Measurements from ENCODE around the gene MAGI1.
"Not testable (repeated sequence)": the region's sequence is repeated elsewhere in the genome, so short reads cannot be mapped to it uniquely, and the experiment has no call there.

Gene MAGI1

DNA sequence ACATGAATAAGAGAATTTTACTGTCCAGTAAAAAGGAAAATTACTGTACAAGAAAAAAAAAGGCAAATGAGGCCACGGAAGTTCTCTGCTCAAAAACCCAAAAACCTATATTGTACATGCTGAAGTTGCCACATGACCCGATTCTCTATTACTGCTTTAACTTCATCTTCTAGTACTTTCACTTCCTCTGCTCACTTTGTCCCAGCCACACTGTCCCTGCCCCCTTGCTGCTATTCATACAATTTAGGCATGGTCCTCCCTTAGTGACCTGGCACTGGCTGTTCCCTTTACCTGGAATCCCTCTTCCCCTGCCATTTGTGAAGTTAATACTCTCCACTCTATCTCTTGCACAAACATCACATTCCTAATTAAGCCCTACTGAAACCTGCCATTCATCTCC is 457.4 kb downstream of the MAGI1 start:
- no peak for DNase-seq

DNA sequence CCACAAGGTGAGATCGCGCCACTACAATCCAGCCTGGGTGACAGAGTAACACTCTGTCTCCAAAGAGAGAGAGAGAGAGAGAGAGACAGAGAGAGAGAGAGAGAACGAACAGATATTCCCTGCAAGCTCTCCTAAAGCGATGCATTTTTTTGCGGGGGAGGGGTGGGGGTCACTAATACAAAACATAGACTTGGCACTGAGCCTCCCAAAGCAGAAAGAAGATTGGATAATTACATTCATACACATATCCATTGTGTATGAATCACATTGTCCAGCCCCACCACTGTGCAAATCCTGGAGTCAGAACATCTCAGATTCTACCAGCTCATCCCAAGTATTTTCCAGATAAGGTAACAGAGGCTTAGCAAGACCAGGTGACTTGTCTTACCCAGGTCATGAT is 459.9 kb downstream of the MAGI1 start:
- no peak for DNase-seq

DNA sequence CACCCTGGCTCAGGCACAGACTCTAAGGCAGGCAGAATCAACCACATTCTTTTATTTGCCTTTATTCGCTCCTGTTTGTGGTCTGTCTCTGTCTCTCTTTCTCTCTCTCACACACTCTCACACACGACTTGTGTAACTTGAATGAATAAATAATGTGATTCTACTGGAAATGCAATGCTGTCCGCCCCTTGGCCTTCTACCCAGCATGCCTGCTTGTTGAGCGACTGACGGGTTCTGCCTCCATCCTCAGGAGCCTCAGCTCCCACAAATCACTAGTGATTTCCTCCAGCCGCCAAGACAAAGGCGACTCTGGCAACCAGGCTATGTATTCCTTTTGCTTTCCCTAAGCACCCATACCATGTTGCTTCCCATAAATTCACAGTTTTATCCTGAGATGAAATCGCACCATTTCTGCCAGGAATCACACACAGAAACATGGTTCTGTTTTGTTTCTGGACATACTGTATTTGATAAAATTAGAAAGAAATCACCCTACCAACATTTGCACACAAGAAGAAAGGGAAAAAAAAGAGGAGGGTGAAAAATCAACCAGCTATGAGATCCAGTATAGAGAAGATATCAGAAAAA is 460.8 kb downstream of the MAGI1 start:
- DNase-seq, result no peak

DNA sequence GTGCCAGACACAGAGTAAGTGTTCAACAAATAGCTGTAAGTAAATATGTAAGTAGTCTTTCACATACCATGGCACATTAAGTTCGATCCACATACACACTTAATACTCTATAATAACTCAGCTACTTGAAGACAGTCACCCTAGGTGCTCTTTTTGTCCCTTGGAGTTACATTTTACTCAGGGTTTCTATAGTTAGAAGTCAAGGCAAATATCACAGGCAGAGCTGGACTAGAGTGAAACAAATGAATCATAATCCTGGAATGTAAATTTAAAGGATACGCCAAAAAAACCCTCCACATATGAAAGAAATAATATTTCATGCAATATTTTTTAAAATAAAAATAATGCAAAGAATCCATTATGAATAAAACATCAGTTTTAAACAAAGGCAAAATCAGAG is 461.8 kb downstream of the MAGI1 start:
- DNase-seq, result no peak

DNA sequence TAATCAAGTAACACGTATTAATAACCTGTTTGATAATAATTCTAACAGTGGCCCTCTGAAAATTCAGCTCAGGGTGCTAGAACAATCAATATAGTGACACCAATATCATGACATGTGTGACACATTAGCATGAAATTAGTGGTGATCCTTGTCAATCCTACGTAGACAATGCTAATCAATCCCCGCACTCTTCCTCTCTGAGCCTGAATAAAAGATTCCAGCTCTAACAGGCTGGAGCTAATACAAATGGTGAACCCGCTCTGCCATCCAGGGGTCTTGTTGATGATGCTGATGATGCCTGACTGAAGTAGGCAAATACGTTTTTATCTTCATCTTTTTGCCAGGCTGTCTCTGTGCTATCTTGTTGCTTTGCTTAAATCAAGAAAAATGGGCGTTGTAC is 462.5 kb downstream of the MAGI1 start:
- DNase-seq, result no peak

DNA sequence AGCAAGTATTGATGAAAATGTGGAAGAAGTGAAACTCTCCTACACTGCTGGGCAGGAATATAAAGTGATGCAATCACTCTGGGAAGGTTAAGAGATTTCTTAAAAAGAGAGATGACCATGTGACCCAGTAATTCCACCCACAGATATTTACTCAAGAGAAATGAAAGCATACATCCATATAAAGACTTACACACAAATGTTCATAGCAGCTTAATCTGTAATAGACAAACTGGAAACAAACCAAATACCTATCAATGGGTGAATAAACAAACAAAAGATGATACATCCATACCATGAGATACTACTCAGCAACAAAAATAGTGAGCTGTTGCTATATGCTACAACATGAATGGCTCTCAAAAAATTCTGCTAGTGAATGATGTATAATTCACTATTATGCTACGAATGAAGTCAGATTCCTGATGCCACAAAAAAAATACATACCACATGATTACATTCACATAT is 463.3 kb downstream of the MAGI1 start:
- DNase-seq, result no peak

DNA sequence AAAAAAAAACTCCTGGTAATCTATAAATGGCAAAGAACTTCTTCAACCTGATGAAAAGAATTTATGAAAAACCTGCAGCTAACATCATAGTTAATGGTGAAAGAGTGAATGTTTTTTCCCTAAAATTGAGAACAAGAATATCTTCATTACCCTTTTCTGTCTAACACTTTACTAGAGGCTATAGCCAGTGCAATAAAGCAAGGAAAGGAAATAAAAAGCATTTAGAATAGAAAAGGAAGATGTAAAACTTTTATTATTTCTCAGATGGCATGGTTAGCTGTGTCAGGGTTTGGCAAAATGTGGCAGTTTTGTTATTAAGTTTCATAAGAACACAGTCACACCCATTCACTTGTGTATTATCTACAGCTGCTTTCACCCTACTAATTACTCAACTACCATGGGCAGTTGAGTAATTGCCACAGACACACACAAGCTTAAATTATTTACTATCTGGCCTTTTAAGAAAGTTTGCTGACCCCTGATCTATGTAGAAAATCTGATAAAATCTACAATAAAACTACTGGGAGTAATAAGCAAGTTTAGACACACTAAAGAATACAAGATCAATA is 465.1 kb downstream of the MAGI1 start:
- no peak for DNase-seq

DNA sequence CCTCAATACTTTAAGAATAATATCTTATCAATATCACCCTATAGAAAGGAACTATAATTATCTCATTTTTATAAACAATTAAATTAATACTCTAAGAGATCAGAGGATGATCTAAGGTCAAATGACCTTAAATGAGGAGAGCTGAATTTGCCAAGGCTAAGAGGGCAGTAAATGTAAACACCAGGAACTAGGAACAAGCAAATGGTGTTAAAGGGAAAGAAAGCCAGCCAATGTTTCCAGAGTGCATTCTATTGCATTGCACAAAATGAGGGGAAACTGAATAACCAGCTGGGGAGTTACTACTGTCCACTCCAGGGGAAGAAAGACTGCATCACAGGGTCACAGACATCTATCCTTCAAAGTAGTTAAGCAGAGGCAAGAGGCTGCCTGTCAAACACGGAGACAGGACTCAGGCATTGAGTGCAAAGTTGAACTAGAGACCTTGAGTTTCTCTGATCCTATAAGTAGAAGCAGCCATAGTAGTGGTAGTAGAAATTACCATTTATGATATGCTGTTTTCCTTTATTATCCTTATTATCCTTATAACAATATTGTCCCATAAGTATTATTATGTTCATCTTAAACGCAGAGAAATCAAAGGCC is 466.4 kb downstream of the MAGI1 start:
- DNase-seq, result no peak

DNA sequence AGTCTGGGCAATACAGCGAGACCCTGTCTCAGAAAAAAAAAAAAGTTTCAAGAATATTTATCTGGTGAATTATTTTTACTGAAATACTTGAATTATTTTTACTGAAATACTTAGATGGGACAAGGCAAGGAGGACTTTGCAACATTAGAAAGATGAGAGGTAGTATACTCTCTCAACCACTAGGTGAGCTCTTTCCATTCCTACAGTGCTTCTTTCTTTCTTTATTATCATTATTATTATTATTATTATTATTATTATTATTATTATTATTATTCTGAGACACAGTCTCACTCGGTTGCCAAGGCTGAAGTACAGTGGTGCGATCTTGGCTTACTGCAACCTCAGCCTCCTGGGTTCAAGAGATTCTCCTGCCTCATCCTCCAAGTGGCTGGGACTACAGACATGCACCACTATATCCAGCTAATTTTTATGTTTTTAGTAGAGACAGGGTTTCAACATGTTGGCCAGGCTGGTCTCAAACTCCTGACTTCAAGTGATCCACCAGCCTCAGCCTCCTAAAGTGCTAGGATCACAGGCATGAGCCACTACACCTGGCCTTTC is 468.8 kb downstream of the MAGI1 start:
- no peak for DNase-seq

DNA sequence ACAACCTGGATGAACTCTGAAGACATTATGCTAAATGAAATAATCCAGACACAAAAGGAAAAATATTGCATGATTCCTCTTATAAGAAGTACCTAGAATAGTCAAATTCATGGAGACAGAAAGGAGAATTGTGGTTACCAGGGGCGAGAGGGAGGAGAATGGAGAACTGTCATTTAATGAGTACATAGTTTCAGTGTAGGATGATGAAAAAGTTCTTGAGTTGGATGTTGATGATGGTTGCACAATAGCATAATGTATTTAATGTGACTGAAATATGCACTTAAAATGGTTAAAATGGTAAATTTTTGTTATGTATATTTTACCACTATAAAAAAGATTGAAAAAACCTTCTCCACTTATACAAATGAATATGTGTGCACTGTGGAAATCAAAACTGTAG is 469.6 kb downstream of the MAGI1 start:
- DNase-seq, result no peak

DNA sequence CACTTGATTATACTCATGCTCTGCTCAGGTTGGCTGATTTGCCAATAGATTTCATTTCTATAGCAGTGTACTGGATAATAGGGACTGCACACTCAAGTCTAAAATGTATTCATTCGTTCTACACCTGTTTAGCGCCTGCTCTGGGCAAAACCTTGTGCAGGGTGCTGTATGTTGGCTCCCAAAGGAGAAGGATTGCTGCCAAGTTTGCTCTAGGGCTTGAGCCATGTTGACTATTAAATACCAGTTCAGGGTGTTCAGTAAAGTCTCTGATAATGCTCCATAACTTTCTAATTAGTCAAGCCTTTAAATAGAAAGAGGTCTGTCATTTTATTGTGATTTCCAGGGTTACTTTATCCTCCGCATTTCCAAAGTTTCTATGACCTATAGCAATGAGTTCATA is 470.2 kb downstream of the MAGI1 start:
- no peak for DNase-seq

DNA sequence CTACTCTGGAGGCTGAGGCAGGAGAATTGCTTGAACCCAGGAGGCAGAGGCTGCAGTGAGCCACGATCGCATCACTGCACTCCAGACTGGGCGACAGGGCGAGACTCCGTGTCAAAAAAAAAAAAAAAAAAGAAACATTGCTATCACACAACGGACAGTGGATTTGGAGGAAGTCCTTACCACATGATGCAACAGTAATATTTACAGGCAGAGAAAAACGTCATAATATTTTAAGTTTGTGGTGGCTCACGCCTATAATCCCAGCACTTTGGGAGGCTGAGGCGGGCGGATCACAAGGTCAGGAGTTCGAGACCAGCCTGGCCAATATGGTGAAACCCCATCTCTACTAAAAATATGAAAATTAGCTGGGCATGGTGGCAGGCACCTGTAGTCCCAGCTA is 473.0 kb downstream of the MAGI1 start:
- not testable (repeated sequence) for DNase-seq

DNA sequence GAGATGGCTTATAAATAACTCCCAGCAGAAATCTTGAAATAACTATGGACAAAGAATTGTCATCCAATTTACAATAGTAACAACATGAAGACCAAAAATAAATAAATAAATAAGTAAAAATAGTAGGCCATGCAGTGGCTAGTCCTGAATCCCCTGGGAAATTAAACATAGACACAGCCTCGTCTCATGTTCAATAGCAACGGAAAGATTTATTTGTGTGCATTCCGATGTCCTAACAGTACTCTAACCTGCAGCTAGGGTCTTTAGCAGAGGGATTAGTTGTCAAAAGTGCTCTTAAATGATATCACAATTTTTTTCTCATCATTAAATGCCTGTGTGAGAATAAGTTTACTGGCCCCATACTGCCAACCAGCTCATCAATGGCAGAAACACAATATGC is 474.2 kb downstream of the MAGI1 start:
- DNase-seq, result no peak

DNA sequence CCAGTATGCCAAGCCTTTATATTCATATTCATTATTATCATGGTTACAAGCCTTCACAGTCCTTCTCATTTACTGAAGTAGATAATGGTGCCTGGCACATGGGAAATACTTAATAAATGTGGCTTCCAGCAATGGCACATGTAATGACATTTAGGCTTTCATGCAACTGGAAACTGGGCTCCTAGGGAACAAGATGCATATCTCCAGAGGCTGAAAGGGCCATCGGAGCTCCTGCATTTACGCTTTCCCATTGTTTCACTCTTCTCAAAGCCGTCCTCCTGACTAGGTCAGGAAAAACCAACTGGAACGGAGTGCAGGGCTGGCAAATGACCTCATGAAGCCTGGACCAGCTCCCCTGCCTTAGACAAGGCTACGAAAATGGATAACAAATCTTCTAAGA is 474.9 kb downstream of the MAGI1 start:
- no peak for DNase-seq

DNA sequence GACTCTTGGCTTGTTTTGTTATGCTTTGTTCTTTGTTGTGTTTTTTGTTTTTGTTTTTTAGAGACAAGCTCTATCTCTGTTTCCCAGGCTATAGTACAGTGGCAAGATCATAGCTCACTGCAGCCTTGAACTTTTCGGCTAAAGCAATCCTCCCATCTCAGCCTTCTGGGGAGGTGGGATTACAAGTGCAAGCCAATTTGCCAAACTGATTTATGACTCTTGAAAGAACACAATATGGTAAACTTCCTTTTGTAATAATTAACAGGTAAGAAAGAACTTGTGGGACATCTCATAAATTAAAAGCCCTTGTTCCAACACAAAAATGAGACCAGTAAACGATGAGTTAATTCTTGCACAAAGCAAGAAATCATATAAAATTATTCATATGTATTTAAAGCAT is 476.3 kb downstream of the MAGI1 start:
- no peak for DNase-seq

DNA sequence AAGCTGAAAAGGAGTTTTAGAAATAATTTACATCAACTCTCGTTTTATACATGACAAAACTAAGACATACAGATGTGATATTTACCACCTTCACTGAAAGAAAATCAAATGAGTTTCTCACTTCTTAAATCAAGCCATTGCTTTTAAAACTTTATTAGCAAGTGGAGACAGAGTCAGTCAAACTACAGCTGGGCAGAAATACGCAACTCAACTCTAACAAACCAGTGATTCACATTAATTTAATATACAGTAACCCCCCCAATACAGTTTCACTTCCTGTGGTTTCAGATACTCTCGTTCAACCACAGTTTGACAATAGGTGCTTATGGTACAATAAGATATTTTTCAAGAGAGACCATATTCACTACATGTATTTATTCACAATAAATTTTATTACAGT is 477.1 kb downstream of the MAGI1 start:
- DNase-seq, result no peak

DNA sequence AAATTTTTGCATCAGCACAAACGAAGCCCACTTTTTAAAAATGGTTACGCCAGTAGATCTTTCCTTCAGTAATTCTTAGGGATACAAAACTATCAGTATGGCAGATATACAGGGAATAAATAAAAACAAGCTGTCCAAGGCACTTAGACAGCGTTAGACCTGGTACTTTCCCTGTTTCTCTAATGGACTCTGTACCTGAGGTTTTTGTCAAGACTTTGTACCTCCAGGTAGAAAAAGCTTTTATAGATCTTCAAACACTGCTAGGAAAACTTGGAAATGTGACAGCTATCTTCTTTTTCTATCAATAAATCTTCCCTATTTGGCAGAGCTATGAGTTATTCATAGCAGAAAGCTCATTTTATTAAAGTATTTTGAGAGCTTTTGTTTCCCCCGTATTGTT is 477.8 kb downstream of the MAGI1 start:
- no peak for DNase-seq

DNA sequence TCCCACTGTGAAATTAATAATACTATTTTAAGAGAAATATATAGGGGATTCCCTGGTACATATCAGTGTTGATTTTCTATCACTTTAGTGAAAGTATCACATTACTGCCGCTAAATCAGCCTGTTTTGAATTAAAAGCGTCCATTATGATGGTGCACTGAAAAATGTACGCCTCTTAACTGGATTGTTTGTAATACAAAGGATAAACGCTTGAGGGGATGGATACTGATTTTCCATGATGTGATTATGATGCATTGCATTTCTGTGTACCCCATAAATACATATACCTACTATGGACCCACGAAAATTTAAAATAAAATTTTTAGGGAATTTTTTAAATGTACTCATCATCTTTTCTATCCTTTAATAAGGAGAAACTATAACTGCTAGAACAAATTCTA is 478.6 kb downstream of the MAGI1 start:
- no peak for DNase-seq

DNA sequence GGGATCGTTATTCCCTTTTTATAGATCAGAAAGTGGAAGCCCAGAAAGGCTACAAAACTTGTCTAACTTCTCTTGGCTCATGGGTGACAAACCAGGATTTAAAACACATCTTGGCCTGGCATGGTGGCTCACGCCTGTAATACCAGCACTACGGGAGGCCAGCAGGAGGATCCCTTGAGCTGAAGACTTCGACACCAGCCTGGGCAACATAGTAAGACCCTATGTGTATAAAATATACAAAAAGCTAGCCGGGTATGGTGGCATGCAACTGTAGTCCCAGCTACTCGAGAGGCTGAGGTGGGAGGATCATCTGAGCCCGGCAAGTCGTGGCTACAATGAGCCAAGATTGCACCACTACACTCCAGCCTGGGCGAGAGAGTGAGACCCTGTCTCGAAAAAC is 479.1 kb downstream of the MAGI1 start:
- no peak for DNase-seq

DNA sequence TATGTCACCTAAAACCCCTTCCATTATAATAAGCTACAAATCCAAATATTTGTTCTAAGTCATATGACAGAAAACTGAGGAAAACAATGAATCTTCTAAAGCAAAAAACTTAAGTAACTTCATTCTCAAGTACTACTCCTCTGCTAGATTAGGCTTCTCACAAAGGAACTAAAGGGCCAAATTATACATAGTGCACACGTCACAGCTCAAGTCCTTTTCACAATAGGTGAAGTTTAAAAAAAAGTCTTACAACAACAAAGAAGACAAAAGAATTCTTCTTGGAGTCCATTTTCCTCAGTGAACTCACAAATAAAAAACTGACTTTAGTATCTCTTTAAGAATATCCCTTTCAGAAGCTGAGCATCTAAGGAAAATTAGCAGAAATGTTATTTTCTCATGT is 479.9 kb downstream of the MAGI1 start:
- DNase-seq, result no peak

DNA sequence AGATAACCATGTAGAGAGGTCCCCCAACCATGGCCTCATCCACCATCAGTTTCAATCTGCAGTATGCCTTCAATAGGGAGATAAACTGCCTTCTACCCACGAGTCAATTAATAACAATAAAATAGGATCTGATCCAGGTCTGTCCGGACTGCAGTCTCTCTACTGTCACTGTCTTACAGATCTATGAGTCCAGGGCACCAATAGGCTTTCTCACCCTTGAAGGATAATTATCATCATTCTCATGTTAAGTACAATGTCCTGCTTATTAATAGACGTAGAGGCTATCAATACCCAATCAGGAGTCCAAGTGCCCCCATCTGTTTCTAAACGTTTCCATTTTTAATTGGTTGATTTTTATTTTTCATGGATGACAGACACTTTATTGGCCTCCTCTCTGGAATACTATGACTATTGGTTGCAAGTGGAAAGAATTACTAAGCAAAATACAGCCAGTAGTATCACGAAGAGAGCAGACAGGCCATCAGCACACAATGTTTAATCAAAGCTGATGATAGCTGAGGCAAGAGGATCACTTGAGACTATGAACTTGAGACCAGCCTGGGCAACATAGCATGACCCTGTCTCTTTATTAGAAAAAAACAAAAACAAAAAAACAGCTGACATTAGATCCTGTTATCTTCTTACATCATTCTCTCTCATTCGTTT is 480.7 kb downstream of the MAGI1 start:
- no peak for DNase-seq

DNA sequence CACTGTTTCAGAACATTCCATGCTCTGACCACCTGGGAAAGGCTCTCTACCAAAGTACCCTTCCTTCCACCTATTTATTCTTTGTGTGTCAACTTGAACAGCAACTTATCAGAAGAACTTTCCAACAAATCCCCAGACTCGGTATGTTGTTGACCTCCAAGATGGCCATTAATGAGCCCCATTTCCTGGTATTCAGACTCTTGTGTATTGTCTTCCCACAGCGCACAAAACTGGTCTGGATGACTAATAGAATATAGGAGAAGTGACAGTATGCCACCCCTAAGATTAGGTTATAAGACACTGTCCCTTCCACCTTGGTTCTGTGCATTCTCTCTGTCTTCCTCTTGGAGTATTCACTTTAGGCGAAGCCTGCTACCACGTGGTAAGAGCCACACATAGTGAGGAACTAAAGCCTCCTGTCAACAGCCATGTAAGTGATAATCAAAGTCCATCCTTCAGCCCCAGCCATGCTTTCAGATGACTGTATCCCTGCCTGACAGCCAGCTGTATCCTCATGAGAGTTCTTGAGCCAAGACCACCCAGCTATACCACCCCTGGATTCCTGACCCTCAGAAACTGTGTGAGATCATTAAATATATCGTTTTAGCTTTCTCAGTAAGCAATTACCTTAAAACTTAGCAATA is 481.7 kb downstream of the MAGI1 start:
- no peak for DNase-seq

DNA sequence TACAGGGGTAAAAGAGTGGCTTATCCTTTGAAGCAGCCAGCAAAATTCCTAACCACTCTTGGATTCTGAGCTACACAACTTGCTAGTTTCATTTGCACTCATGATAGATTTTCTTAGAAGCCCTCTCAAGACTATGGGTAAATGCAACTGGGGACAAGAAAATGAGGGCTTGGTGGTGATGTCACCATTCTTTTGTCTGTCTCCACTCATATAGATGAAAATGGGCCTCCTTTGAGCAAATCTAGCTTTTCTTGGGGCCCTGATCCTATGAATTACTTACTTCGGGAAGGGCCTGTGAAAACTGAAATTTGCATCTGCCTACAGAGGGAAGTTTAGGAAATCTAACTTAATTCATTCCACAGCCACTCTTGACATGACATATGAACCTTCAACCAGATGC is 486.3 kb downstream of the MAGI1 start:
- DNase-seq, result no peak

DNA sequence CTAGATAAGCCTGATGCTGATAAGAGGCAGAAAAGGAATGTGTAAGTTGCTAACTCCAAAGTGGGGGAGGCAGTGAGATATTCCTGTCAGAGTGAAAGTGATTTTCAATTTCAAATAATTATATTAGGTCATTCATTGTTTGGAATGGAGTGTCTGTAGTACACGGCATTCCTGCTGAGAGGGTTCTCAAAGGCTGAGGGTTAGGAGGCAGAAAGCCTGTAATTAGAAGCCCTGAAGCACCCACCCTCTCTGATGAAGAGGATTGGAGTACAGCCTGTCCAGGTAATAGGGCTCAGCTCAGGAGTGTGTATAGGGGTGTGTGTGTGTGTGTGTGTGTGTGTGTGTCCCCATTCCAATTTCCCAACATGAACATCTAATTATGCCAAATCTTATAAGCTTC is 486.8 kb downstream of the MAGI1 start:
- no peak for DNase-seq
